ENCODE data around the gene AP2B1. TPM values are rescaled to one million over a fixed set of nuclear protein-coding genes. Genes with fewer than 3 reads are reported as not detected.

AP2B1 gene
- total RNA-seq, 1 experiment from 2014 or later = 217 TPM

DNA sequence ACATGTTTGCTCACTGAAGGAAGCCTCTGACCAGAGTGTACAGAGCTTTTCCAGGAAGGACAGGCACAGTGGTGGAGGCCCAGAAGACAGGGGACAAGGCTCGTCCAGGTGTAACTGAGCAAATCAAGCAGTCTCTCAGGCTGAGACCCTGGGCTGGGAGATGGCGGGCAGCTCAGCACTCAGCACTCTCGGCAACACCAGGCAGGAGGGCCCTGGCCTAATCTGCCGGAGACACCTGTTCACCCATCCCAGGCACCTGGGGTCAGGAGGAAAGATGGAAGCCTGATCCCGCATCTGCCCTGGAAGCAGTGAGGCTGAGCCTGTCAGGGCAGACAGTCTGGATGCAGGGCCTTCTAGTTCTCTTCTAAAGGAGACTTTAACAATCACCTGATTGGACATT, 149.1 kb downstream of the AP2B1 start:
- Histone ChIP-seq H2BK20ac (ENCODE audit: low read depth, low read length, poor library complexity, severe bottlenecking) (no peak overlapping the region), H3K4me1 (ENCODE audit: insufficient read depth, low read length) (no peaks in the 10 kb centered on the region; the same call in 1 of the 2 replicates), H3K56ac (ENCODE audit: insufficient read length, low read depth, low read length) (no peak overlapping the region), H4K91ac (ENCODE audit: insufficient read length, low read depth, low read length) (no peak overlapping the region), H3K14ac (ENCODE audit: insufficient read depth, low read length) (no peak overlapping the region), H4K8ac (replicated peaks; ENCODE audit: insufficient read length, low read depth, low read length) (no peak overlapping the region), H4K5ac (ENCODE audit: insufficient read length, low read depth, low read length) (no peak overlapping the region), H2BK15ac (ENCODE audit: low read depth, low read length) (no peak overlapping the region), H3K27me3 (ENCODE audit: insufficient read depth, low read length) (peaks cover 17% of the 10 kb centered on the region; the same call in 1 of the 2 replicates), H3K18ac (ENCODE audit: insufficient read length, low read depth, low read length) (no peak overlapping the region), H3K4ac (ENCODE audit: low read depth, low read length) (no peak overlapping the region), H2AK5ac (ENCODE audit: insufficient read length, low read length) (no peak overlapping the region), H3K9ac (ENCODE audit: extremely low read depth, insufficient read length, low read length) (no peak overlapping the region), H4K20me1 (ENCODE audit: control insufficient read depth, insufficient read depth, insufficient read length) (no peaks in the 10 kb centered on the region), H2BK120ac (ENCODE audit: low read depth, low read length, poor library complexity, severe bottlenecking) (no peak overlapping the region), H2BK12ac (ENCODE audit: insufficient read length, low read depth, low read length) (no peak overlapping the region), H3K23me2 (ENCODE audit: insufficient read length, low read depth, low read length, poor library complexity, severe bottlenecking) (peaks cover 6% of the 10 kb centered on the region), H3K23ac (ENCODE audit: insufficient read length, low read depth, low read length) (no peak overlapping the region), H3K4me2 (ENCODE audit: insufficient read depth, insufficient read length, low read length) (no peak overlapping the region), H2AFZ (ENCODE audit: low read length) (no peak overlapping the region), H3K79me1 (ENCODE audit: insufficient read depth, low read depth, low read length, poor library complexity, severe bottlenecking) (no peaks in the 10 kb centered on the region), H3T11ph (ENCODE audit: low read length) (no peak overlapping the region), H2BK5ac (ENCODE audit: insufficient read length, low read length) (no peak overlapping the region), H3K27ac (ENCODE audit: insufficient read length, low read depth, low read length) (no peak overlapping the region), H3K79me2 (ENCODE audit: insufficient read depth, low read length) (no peaks in the 10 kb centered on the region), H3K9me3 (ENCODE audit: control insufficient read depth, low read depth, low read length) (no peaks in the 10 kb centered on the region)
- no CpG with 5 or more reads among the region's 5 CpGs for WGBS (ENCODE audit: extremely low coverage, insufficient read length, low lambda C conversion rate)
- no peak for DNase-seq
- Mint-ChIP-seq H3K27ac (no peak overlapping the region), H3K9me3 (peaks cover 0 to 6% of the 10 kb centered on the region in 2 experiments; a peak in 1 of 5 replicates), H3K4me3 (no peak overlapping the region), H3K27me3 (ENCODE audit: low read depth) (peaks cover 51% of the 10 kb centered on the region), H3K4me1 (peaks cover 8% of the 10 kb centered on the region in 2 experiments), H3K36me3 (ENCODE audit: insufficient read depth in 1 of 3, low read depth in 3 of 3) (no peaks in the 10 kb centered on the region; a peak in 1 of 7 replicates)
- TF ChIP-seq, protein P1, sequence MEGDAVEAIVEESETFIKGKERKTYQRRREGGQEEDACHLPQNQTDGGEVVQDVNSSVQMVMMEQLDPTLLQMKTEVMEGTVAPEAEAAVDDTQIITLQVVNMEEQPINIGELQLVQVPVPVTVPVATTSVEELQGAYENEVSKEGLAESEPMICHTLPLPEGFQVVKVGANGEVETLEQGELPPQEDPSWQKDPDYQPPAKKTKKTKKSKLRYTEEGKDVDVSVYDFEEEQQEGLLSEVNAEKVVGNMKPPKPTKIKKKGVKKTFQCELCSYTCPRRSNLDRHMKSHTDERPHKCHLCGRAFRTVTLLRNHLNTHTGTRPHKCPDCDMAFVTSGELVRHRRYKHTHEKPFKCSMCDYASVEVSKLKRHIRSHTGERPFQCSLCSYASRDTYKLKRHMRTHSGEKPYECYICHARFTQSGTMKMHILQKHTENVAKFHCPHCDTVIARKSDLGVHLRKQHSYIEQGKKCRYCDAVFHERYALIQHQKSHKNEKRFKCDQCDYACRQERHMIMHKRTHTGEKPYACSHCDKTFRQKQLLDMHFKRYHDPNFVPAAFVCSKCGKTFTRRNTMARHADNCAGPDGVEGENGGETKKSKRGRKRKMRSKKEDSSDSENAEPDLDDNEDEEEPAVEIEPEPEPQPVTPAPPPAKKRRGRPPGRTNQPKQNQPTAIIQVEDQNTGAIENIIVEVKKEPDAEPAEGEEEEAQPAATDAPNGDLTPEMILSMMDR (conservative IDR thresholded peaks at IDR 0.05) = no peak

All from H9 (cell line).